Measurements from ENCODE around the gene NPM1. TPM values are rescaled to one million over a fixed set of nuclear protein-coding genes. Genes with fewer than 3 reads are reported as not detected.

Gene NPM1
- total and polyA plus RNA-seq, 2 of the 13 experiments (the other 11 are each of a cell fraction or from before 2014, with no cell fraction given), result 2,047 to 3,353 TPM

- TF ChIP-seq HMGXB3 (CRISPR knock-in tag; IDR thresholded peaks at IDR 0.05; ENCODE audit: borderline replicate concordance) (peak; percentile 83), ZBTB42 (CRISPR knock-in tag; IDR thresholded peaks at IDR 0.05) (no peak), SPEN (CRISPR knock-in tag; IDR thresholded peaks at IDR 0.05; ENCODE audit: low read depth) (peak; percentile 89), ZNF333 (CRISPR knock-in tag; IDR thresholded peaks at IDR 0.05; ENCODE audit: borderline replicate concordance) (no peak), NFIC (IDR thresholded peaks at IDR 0.05; ENCODE audit: low read length) (no peak), ZNF839 (CRISPR knock-in tag; IDR thresholded peaks at IDR 0.05; ENCODE audit: borderline replicate concordance) (peak; percentile 79; the same call in 1 of the 2 replicates), THAP11 (CRISPR knock-in tag; IDR thresholded peaks at IDR 0.05) (peak; percentile 62), ATF4 (CRISPR knock-in tag; IDR thresholded peaks at IDR 0.05) (peak in 1 of 2 experiments; percentile 75; a peak in 2 of 4 replicates), IRX3 (CRISPR knock-in tag; IDR thresholded peaks at IDR 0.05; ENCODE audit: borderline replicate concordance, low read depth) (peak; percentile 95; the same call in 1 of the 2 replicates), GTF2F1 (IDR thresholded peaks at IDR 0.05; ENCODE audit: low read length) (no peak), REST (IDR thresholded peaks at IDR 0.05; ENCODE audit: borderline replicate concordance in 1 of 2, low read depth in 1 of 2, low read length in 2 of 2) (peak in 1 of 2 experiments; percentile 68; a peak in 1 of 4 replicates), NFE2 (CRISPR knock-in tag; IDR thresholded peaks at IDR 0.05) (no peak), ZZZ3 (CRISPR knock-in tag; IDR thresholded peaks at IDR 0.05; ENCODE audit: borderline replicate concordance) (peak; percentile 38; the same call in 1 of the 2 replicates), TAF1 (CRISPR knock-in tag; IDR thresholded peaks at IDR 0.05) (peak; percentile 44; the same call in 1 of the 2 replicates)
- TF ChIP-seq, protein P1, sequence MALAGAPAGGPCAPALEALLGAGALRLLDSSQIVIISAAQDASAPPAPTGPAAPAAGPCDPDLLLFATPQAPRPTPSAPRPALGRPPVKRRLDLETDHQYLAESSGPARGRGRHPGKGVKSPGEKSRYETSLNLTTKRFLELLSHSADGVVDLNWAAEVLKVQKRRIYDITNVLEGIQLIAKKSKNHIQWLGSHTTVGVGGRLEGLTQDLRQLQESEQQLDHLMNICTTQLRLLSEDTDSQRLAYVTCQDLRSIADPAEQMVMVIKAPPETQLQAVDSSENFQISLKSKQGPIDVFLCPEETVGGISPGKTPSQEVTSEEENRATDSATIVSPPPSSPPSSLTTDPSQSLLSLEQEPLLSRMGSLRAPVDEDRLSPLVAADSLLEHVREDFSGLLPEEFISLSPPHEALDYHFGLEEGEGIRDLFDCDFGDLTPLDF (CRISPR knock-in tag; IDR thresholded peaks at IDR 0.05), result no peak
These were observed 544 bp downstream of the NPM1 start (continued) for GRCh38 chr5:171387970-171388815.

All from HepG2 (cell line).